GM19351 (cell line): ENCODE data around the gene PITX3.

Experiments used
- ATAC-seq: cut with Tn5 transposase; IDR thresholded peaks from one replicate; pipeline ENCODE4 v1.9.1; 2021; ENCODE audit warnings: mild to moderate bottlenecking, moderate library complexity; ENCODE audit not compliant: unreplicated experiment

PITX3 gene

GRCh38 chr10:102241444-102242117 is at the start of gene PITX3:
PITX3 (minus strand) TSS chr10:102241512; CDS start chr10:102232080, 9,432 bp downstream.
- peak; percentile 38 for ATAC-seq

GRCh38 chr10:102289840-102290239 is 48.5 kb upstream of the PITX3 start:
- no peak for ATAC-seq

GRCh38 chr10:102289356-102289755 is 48.0 kb upstream of the PITX3 start:
- ATAC-seq: no peak

GRCh38 chr10:102287991-102288390 is 46.7 kb upstream of the PITX3 start:
- no peak for ATAC-seq

- no peak for ATAC-seq
These were observed 46.2 kb upstream of the PITX3 start for GRCh38 chr10:102287538-102287937.

GRCh38 chr10:102286216-102286615 is 44.9 kb upstream of the PITX3 start:
- no peak for ATAC-seq

- no peak for ATAC-seq
These were observed 43.8 kb upstream of the PITX3 start for GRCh38 chr10:102285133-102285532.

- no peak for ATAC-seq
These were observed 43.2 kb upstream of the PITX3 start for GRCh38 chr10:102284531-102284930.

GRCh38 chr10:102283890-102284289 is 42.6 kb upstream of the PITX3 start:
- ATAC-seq: no peak

- ATAC-seq: no peak
These were observed 42.2 kb upstream of the PITX3 start for GRCh38 chr10:102283488-102283887.

- no peak for ATAC-seq
These were observed 39.8 kb upstream of the PITX3 start for GRCh38 chr10:102281102-102281487.

GRCh38 chr10:102280397-102281101 is 39.2 kb upstream of the PITX3 start:
- no peak for ATAC-seq

- no peak for ATAC-seq
These were observed 37.8 kb upstream of the PITX3 start for GRCh38 chr10:102279104-102279503.

GRCh38 chr10:102275343-102275742 is 34.0 kb upstream of the PITX3 start:
- no peak for ATAC-seq

- no peak for ATAC-seq
These were observed 32.8 kb upstream of the PITX3 start for GRCh38 chr10:102274062-102274461.

GRCh38 chr10:102269017-102269416 is 27.7 kb upstream of the PITX3 start:
- no peak for ATAC-seq

GRCh38 chr10:102268375-102268888 is 27.1 kb upstream of the PITX3 start:
- ATAC-seq: no peak

- ATAC-seq: no peak
These were observed 26.4 kb upstream of the PITX3 start for GRCh38 chr10:102267748-102268147.

- no peak for ATAC-seq
These were observed 25.4 kb upstream of the PITX3 start for GRCh38 chr10:102266670-102267069.

- ATAC-seq: no peak
These were observed 23.1 kb upstream of the PITX3 start for GRCh38 chr10:102264371-102264770.

GRCh38 chr10:102262744-102263370 is 21.5 kb upstream of the PITX3 start:
- no peak for ATAC-seq

- no peak for ATAC-seq
These were observed 20.5 kb upstream of the PITX3 start for GRCh38 chr10:102261842-102262241.
